Measurements from ENCODE around the gene SLFN14. TPM values are rescaled to one million over a fixed set of nuclear protein-coding genes. Genes with fewer than 3 reads are reported as not detected.
A peak's percentile ranks its signal among the peaks of the same experiment; 100 is the strongest.

Gene SLFN14
- total RNA-seq, 4 donors from 2014 or later = not detected

DNA sequence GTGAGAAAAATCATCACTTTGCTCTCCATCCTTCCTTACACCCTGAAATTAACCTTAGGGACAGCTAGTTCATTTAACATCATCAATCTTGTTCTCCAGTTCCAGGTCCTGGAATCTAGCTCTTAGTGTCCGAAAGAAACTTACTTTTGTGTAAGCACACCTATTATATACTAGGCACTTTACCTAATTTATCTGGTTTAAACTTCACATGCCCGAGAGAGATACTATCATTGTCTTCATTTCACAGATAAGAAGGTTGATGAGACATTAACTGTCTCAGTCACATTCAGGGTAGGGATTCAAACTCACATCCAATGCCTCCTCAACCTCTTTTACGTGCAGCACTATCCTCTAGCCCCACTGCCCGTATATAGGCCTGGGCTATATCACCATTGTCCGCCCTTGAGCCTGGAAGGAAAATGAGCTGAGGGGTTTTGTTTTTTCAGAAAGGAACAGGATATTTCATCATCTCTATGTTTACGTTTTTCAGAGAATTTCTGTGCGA is 26.0 kb upstream of the SLFN14 start:
- Histone ChIP-seq H3K4me1 (peaks cover 0 to 17% (median 6%) of the 10 kb centered on the region in 4 donors), H3K36me3 (no peaks in the 10 kb centered on the region), H3K27me3 (no peaks in the 10 kb centered on the region), H3K9me3 (no peaks in the 10 kb centered on the region), H3K4me3 (peak overlapping the region; percentile 69 to 91 (median 78)), H3K27ac (peak overlapping the region; percentile 85 to 98 (median 91))
- TF ChIP-seq POLR2A (IDR thresholded peaks at IDR 0.05) = no peak
- TF ChIP-seq, protein P1, sequence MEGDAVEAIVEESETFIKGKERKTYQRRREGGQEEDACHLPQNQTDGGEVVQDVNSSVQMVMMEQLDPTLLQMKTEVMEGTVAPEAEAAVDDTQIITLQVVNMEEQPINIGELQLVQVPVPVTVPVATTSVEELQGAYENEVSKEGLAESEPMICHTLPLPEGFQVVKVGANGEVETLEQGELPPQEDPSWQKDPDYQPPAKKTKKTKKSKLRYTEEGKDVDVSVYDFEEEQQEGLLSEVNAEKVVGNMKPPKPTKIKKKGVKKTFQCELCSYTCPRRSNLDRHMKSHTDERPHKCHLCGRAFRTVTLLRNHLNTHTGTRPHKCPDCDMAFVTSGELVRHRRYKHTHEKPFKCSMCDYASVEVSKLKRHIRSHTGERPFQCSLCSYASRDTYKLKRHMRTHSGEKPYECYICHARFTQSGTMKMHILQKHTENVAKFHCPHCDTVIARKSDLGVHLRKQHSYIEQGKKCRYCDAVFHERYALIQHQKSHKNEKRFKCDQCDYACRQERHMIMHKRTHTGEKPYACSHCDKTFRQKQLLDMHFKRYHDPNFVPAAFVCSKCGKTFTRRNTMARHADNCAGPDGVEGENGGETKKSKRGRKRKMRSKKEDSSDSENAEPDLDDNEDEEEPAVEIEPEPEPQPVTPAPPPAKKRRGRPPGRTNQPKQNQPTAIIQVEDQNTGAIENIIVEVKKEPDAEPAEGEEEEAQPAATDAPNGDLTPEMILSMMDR (IDR thresholded peaks at IDR 0.05) = no peak
- DNase-seq = no peak

DNA sequence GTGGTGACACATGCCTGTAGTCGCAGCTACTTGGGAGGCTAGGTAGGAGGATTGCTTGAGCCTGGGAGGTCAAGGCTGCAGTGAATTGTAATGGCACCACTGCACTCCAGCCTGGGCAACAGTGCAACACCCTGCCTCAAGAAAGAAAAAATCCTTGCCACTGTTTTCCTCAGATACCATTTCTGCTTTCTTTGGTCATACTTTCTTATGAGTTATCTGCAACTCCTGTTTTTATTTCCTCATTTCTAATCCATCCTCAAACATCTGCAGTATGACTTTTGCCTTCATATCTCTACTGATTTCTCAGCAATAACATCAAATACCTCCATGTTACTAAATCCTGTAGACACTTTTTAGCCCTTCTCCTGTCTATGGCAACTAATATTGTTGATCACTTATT is 23.4 kb upstream of the SLFN14 start:
- no peak for DNase-seq
- H3K9me3 ChIP-seq = no peaks in the 10 kb centered on the region
- TF ChIP-seq POLR2A (IDR thresholded peaks at IDR 0.05) = no peak
- TF ChIP-seq, protein P1 (IDR thresholded peaks at IDR 0.05) = no peak

DNA sequence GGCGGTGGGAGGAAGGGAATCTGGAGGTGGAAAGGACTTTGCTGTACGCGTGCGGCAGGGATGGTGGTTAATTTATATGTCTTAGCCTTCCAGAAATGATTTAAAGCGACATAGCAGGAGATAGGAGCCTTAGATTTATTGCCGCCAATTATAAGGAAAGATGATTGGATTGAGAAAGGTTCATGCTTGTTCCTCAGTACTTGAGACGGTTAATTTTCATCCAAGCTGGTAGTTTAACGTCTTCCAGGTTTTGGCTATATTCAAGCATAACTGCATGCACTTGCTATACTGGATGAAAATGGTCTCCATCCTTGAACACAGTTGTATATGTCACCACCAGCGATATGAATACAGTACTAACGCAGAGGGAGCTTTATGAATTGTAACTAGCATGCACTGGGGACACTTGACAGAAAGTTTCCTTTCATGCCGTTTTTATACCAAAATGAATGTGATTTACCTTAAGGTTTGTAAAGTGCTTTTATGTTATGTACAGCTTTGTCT is 18.4 kb upstream of the SLFN14 start:
- TF ChIP-seq, protein P1 (IDR thresholded peaks at IDR 0.05) = no peak
- no peak for TF ChIP-seq POLR2A (IDR thresholded peaks at IDR 0.05)

More for the DNA sequence above, 23.4 kb upstream of the SLFN14 start:
- Histone ChIP-seq H3K36me3 (no peaks in the 10 kb centered on the region), H3K4me1 (peaks cover 0 to 13% (median 5%) of the 10 kb centered on the region in 4 donors), H3K27ac (no peak overlapping the region), H3K4me3 (no peak overlapping the region), H3K27me3 (no peaks in the 10 kb centered on the region)

DNA sequence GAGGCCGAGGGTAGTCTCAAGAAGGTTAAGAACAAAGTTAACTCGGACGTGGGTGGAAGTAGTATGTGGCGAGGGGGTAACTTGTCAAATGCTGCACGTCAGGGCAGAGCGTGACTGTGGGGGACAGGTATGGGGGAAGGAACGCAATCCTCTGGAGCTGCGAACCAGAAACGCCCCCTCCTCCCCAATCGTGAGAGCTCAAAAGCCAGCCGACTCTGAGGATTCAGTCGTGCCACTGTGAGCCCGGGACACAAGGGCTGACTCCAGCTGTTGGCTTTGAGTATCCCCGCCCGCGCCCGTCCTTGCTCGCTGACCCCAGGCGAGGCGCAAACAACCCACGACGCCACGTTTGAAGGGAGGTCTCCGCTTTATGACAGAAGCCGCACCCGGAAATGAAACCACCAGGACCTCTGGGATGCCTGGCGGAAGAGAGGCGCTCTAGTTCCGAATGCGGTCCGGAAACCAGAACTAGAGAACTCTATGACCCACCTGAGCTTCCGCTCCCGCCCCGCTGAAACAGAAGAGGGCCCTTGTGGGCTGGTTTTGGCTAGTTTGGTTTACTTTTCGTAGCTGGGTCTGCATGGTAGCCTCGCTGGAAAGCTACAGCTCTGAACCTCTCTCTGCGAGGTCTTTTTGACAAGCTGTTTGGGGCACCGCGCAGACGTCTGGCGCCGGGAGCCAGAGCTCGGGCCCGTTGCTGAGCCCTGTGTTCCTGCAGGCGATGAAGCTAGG is 17.7 kb upstream of the SLFN14 start, which contains the start of gene PEX12:
Gene PEX12 (minus strand): TSS at position 375 of the 732 bp plus-strand sequence. CDS start 550 bp downstream, outside the sequence.
- Histone ChIP-seq H3K36me3 (peaks cover 0 to 18% (median 0%) of the 10 kb centered on the region in 3 donors), H3K27ac (peak within 1 kb of the TSS; percentile 86 to 90 (median 88)), H3K9me3 (no peaks in the 10 kb centered on the region), H3K4me3 (peak within 1 kb of the TSS; percentile 58 to 73 (median 64)), H3K4me1 (peaks cover 0 to 10% (median 2%) of the 10 kb centered on the region in 4 donors), H3K27me3 (no peaks in the 10 kb centered on the region)
- peak; percentile 86 to 97 (median 92) for DNase-seq
- TF ChIP-seq, protein P1 (IDR thresholded peaks at IDR 0.05) = no peak
- peak; percentile 53 to 75 for TF ChIP-seq POLR2A (IDR thresholded peaks at IDR 0.05)

More for the DNA sequence above, 18.4 kb upstream of the SLFN14 start:
- H3K4me1 ChIP-seq = peaks cover 0 to 10% (median 2%) of the 10 kb centered on the region in 4 donors
- H3K9me3 ChIP-seq = no peaks in the 10 kb centered on the region
- H3K4me3 ChIP-seq = peak overlapping the region; percentile 58 to 73 (median 64)
- H3K27ac ChIP-seq = peak overlapping the region; percentile 86 to 90 (median 88)
- no peak for DNase-seq
- H3K27me3 ChIP-seq = no peaks in the 10 kb centered on the region
- peaks cover 0 to 15% (median 0%) of the 10 kb centered on the region in 3 donors for H3K36me3 ChIP-seq

DNA sequence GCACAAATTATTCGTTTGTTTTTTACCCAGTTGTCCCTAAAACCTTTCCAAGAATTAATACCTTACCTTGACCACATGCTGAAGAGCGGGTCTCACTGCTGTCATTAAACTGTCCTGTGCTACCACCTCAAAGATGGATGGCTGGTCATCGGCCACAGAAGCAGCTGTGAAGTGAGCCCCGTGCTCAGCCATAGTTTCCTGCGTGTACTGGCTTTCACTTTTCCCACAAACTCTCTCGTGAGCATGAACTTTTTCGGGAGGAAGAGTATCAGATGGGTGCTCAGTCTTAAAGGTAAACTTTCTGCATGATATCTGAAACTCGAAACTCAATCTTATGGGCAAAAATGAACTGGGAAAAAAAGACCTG is 17.2 kb upstream of the SLFN14 start:
- no peak for TF ChIP-seq POLR2A (IDR thresholded peaks at IDR 0.05)
- TF ChIP-seq, protein P1 (IDR thresholded peaks at IDR 0.05) = no peak

More for the DNA sequence above, 17.2 kb upstream of the SLFN14 start:
- Histone ChIP-seq H3K27me3 (no peaks in the 10 kb centered on the region), H3K9me3 (no peaks in the 10 kb centered on the region), H3K4me3 (peak overlapping the region; percentile 58 to 73 (median 64)), H3K27ac (peak overlapping the region; percentile 86 to 90 (median 88)), H3K36me3 (peaks cover 0 to 18% (median 0%) of the 10 kb centered on the region in 3 donors), H3K4me1 (peaks cover 0 to 10% (median 2%) of the 10 kb centered on the region in 4 donors)
- DNase-seq = no peak
